K562 (cell line): ENCODE results near the gene SUB1. TPM values are rescaled to one million over a fixed set of nuclear protein-coding genes. Genes with fewer than 3 reads are reported as not detected.

ENCODE experiments used
- ASH1L ChIP-seq: fragments of 450-650 bp; IDR thresholded peaks from 2 replicates; pipeline ENCODE4 v1.6.1; 2018; ENCODE audit warnings: borderline replicate concordance, mild to moderate bottlenecking, low read depth; ENCODE audit not compliant: partially characterized antibody
- COPS2 ChIP-seq: fragments of 450-650 bp; conservative IDR thresholded peaks from 2 replicates; pipeline ENCODE4 v1.6.1; 2016; ENCODE audit warnings: mild to moderate bottlenecking, moderate library complexity
- FUS ChIP-seq: fragments of 200-400 bp; formaldehyde crosslinking; optimal IDR thresholded peaks from 2 replicates; pipeline ENCODE3; 2017; ENCODE audit warnings: low read depth, low read length
- HMG20A ChIP-seq: fragments of 450-650 bp; formaldehyde crosslinking; conservative IDR thresholded peaks from 2 replicates; pipeline ENCODE4 v1.4.0; 2020; ENCODE audit warnings: mild to moderate bottlenecking, mixed read lengths
- HMGN3 ChIP-seq: IDR thresholded peaks from 2 replicates; pipeline ENCODE4 v1.6.1; 2011; ENCODE audit warnings: borderline replicate concordance, low read depth, mild to moderate bottlenecking, mixed read lengths, low read length; ENCODE audit not compliant: insufficient read length; ENCODE audit errors: extremely low read depth
- IFI16 ChIP-seq: fragments of 250-450 bp; sonication (Bioruptor Pico); IDR thresholded peaks from 2 replicates; pipeline ENCODE4 v2.1.2; 2022; ENCODE audit warnings: mild to moderate bottlenecking, inconsistent platforms
- MYBL2 ChIP-seq, 2 experiments: fragments of 450-650 bp in 1 of 2; sonication (generic) in 1 of 2; formaldehyde crosslinking in 1 of 2; IDR thresholded peaks; 2 replicates each; pipeline versions ENCODE4 v1.6.1 to v1.8.1; 2017 to 2022; ENCODE audit warnings: borderline replicate concordance in 1 of 2, inconsistent platforms in 1 of 2, low read depth in 1 of 2, mild to moderate bottlenecking in 1 of 2, missing genetic modification reagents in 1 of 2, moderate library complexity in 1 of 2
- RAD21 ChIP-seq, 2 experiments: fragments of 250-450 bp in 1 of 2; fragments of 450-650 bp in 1 of 2; sonication (Bioruptor Pico) in 1 of 2; formaldehyde crosslinking in 1 of 2; IDR thresholded peaks in 1 of 2; conservative IDR thresholded peaks in 1 of 2; 2 replicates each; pipeline versions ENCODE4 v1.4.0 to v1.8.0; 2020 to 2022; ENCODE audit warnings: mild to moderate bottlenecking in 2 of 2, moderate library complexity in 1 of 2
- U2AF2 ChIP-seq: fragments of 200-400 bp; formaldehyde crosslinking; optimal IDR thresholded peaks from 2 replicates; pipeline ENCODE3; 2017; ENCODE audit warnings: low read depth, mild to moderate bottlenecking, low read length
- ZFP36 ChIP-seq: fragments of 150-350 bp; IDR thresholded peaks from 2 replicates; pipeline ENCODE4 v1.6.1; 2018; ENCODE audit warnings: low read length, low read depth; ENCODE audit not compliant: partially characterized antibody
- ZNF134 ChIP-seq: fragments of 250-450 bp; sonication (Bioruptor Pico); conservative IDR thresholded peaks from 2 replicates; pipeline ENCODE4 v1.4.0; 2020
- ZNF282 ChIP-seq: sonication (generic); formaldehyde crosslinking; IDR thresholded peaks from 2 replicates; pipeline ENCODE4 v1.8.1; 2023; ENCODE audit warnings: missing genetic modification reagents
- polyA plus RNA-seq, 8 experiments: library from polyadenylated mRNA; depleted of rRNA in 4 of 8; stranded (reverse) in 5 of 8; unstranded in 3 of 8; fragments of >200 nt; fragmentation: Nextera tagmentation in 2 of 8; fragmentation: Illumina TruSeq in 1 of 8; extraction: Ambion mirVana in 2 of 8; extraction: Trizol in 1 of 8; gene quantifications; 2 replicates each; pipeline versions ENCODE4 v1.2.1 to v1.2.3, GENCODE V29; 2011 to 2014; ENCODE audit warnings: inconsistent platforms in 1 of 8, missing spikeins in 1 of 8
- total RNA-seq, 7 experiments: library from RNA; depleted of rRNA in 6 of 7; stranded (reverse); fragments of >200 nt in 6 of 7; fragmentation: Illumina TruSeq in 2 of 7; extraction: Trizol in 2 of 7; gene quantifications; 2 replicates each; pipeline versions ENCODE4 v1.2.1 to v1.2.3, GENCODE V29; 2011 to 2021; ENCODE audit warnings: low replicate concordance in 1 of 7
- TF ChIP-seq, protein P1 (sequence below): fragments of 450-650 bp; IDR thresholded peaks from 2 replicates; pipeline ENCODE4 v1.7.1; 2018; ENCODE audit warnings: mild to moderate bottlenecking, low read depth; ENCODE audit not compliant: partially characterized antibody
- TF ChIP-seq, protein P2 (sequence below): fragments of 150-350 bp; IDR thresholded peaks from 2 replicates; pipeline ENCODE4 v1.6.1; 2014; ENCODE audit warnings: low read depth, mild to moderate bottlenecking, low read length, borderline replicate concordance
- TF ChIP-seq, protein P3 (sequence below), 2 experiments: fragments of 450-650 bp; IDR thresholded peaks; 2 replicates each; pipeline ENCODE4 v1.6.1; 2016
- TF ChIP-seq, protein P4 (sequence below): sonication (generic); formaldehyde crosslinking; IDR thresholded peaks from 2 replicates; pipeline ENCODE4 v1.8.0; 2022; ENCODE audit warnings: missing genetic modification reagents, mild to moderate bottlenecking, borderline replicate concordance

Gene SUB1
- total and polyA plus RNA-seq, 9 of the 15 experiments (the other 6 are each of a cell fraction or from before 2014, with no cell fraction given) = 336 to 1,031 (median 700) TPM

DNA sequence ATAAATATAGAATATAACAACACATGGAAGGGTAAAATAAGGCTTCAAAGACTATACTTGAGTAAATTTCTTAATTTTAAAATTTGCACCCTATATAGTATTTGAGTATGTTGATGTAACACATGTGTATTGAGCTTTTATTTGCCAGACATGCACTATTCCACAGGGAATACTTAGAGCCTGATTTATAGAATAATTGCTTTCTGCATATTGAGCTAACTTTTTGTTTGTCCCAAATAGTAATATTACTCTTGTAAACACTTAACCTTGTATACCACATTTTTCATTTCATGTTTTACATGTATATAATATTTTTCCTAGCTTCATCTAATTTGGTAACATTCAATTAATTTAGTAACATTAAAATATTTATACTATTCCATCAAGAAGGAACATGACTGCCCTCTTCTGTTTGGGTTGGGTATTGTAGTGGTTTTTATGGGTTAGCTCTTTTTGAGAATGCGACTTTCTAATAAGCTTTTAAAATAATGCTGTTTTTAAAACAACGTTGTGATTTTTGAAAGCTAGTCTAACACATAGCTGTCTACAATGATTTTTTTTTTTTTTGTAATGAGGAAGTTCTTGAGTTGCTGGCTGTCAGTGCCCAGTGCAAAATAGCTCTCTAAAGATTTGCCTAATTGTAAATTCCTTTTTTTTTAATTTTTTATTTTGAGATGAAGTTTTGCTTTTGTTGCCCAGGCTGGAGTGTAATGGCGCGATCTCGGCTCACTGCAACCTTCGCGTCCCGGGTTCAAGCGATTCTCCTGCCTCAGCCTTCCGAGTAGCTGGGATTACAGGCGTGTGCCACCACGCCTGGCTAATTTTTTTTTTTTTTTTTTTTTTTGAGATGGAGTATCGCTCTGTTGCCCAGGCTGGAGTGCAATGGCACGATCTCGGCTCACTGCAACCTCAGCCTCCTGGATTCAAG lies 4.8 kb downstream of the SUB1 start (continued):
- TF ChIP-seq RAD21 (CRISPR knock-in tag; conservative IDR thresholded peaks at IDR 0.05 in 1 of 2, IDR thresholded peaks at IDR 0.05 in 1 of 2) (peak; percentile 80 to 90), ZNF282 (no peak), HMGN3 (no peak), COPS2 (no peak), MYBL2 (IDR thresholded peaks at IDR 0.05; ENCODE audit: low read depth) (no peak), MYBL2 (CRISPR knock-in tag; IDR thresholded peaks at IDR 0.05; ENCODE audit: borderline replicate concordance) (no peak), HMG20A (no peak), ASH1L (no peak), ZNF134 (CRISPR knock-in tag) (no peak), IFI16 (CRISPR knock-in tag) (no peak), FUS (no peak), U2AF2 (no peak), ZFP36 (peak; percentile 41)
- TF ChIP-seq, protein P1, sequence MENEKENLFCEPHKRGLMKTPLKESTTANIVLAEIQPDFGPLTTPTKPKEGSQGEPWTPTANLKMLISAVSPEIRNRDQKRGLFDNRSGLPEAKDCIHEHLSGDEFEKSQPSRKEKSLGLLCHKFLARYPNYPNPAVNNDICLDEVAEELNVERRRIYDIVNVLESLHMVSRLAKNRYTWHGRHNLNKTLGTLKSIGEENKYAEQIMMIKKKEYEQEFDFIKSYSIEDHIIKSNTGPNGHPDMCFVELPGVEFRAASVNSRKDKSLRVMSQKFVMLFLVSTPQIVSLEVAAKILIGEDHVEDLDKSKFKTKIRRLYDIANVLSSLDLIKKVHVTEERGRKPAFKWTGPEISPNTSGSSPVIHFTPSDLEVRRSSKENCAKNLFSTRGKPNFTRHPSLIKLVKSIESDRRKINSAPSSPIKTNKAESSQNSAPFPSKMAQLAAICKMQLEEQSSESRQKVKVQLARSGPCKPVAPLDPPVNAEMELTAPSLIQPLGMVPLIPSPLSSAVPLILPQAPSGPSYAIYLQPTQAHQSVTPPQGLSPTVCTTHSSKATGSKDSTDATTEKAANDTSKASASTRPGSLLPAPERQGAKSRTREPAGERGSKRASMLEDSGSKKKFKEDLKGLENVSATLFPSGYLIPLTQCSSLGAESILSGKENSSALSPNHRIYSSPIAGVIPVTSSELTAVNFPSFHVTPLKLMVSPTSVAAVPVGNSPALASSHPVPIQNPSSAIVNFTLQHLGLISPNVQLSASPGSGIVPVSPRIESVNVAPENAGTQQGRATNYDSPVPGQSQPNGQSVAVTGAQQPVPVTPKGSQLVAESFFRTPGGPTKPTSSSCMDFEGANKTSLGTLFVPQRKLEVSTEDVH = peak; percentile 18
- TF ChIP-seq, protein P2, sequence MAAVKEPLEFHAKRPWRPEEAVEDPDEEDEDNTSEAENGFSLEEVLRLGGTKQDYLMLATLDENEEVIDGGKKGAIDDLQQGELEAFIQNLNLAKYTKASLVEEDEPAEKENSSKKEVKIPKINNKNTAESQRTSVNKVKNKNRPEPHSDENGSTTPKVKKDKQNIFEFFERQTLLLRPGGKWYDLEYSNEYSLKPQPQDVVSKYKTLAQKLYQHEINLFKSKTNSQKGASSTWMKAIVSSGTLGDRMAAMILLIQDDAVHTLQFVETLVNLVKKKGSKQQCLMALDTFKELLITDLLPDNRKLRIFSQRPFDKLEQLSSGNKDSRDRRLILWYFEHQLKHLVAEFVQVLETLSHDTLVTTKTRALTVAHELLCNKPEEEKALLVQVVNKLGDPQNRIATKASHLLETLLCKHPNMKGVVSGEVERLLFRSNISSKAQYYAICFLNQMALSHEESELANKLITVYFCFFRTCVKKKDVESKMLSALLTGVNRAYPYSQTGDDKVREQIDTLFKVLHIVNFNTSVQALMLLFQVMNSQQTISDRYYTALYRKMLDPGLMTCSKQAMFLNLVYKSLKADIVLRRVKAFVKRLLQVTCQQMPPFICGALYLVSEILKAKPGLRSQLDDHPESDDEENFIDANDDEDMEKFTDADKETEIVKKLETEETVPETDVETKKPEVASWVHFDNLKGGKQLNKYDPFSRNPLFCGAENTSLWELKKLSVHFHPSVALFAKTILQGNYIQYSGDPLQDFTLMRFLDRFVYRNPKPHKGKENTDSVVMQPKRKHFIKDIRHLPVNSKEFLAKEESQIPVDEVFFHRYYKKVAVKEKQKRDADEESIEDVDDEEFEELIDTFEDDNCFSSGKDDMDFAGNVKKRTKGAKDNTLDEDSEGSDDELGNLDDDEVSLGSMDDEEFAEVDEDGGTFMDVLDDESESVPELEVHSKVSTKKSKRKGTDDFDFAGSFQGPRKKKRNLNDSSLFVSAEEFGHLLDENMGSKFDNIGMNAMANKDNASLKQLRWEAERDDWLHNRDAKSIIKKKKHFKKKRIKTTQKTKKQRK = 0 out of 2 replicates have a peak, but pooled peaks have one; percentile 5
- TF ChIP-seq, protein P3, sequence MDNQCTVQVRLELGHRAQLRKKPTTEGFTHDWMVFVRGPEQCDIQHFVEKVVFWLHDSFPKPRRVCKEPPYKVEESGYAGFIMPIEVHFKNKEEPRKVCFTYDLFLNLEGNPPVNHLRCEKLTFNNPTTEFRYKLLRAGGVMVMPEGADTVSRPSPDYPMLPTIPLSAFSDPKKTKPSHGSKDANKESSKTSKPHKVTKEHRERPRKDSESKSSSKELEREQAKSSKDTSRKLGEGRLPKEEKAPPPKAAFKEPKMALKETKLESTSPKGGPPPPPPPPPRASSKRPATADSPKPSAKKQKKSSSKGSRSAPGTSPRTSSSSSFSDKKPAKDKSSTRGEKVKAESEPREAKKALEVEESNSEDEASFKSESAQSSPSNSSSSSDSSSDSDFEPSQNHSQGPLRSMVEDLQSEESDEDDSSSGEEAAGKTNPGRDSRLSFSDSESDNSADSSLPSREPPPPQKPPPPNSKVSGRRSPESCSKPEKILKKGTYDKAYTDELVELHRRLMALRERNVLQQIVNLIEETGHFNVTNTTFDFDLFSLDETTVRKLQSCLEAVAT (IDR thresholded peaks at IDR 0.05) = peak in 1 of 2 experiments; percentile 25; a peak in 1 of 4 replicates
- TF ChIP-seq, protein P4, sequence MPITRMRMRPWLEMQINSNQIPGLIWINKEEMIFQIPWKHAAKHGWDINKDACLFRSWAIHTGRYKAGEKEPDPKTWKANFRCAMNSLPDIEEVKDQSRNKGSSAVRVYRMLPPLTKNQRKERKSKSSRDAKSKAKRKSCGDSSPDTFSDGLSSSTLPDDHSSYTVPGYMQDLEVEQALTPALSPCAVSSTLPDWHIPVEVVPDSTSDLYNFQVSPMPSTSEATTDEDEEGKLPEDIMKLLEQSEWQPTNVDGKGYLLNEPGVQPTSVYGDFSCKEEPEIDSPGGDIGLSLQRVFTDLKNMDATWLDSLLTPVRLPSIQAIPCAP (CRISPR knock-in tag) = no peak
